CD14-positive monocyte (primary cell): ENCODE results near the gene PLCB3. TPM values are rescaled to one million over a fixed set of nuclear protein-coding genes. Genes with fewer than 3 reads are reported as not detected.

ENCODE experiments used
- DNase-seq, 3 donors: peaks; one replicate each; pipeline ENCODE4 v3.0.0-alpha.2; 2011 to 2022
- H2AFZ ChIP-seq: 2 replicates; pipeline ENCODE4 v1.6.0; 2012; ENCODE audit warnings: mild to moderate bottlenecking, low read depth, low read length, inconsistent platforms; ENCODE audit not compliant: insufficient read depth, poor library complexity, severe bottlenecking
- H3K27ac ChIP-seq, 2 donors: 1 replicate in 1 of 2; 2 replicates in 1 of 2; pipeline ENCODE4 v1.5.1; 2012 to 2013; ENCODE audit warnings: low read length in 2 of 2, control low read depth in 1 of 2, inconsistent platforms in 1 of 2, low read depth in 1 of 2, mild to moderate bottlenecking in 1 of 2
- H3K27me3 ChIP-seq, 2 donors: one replicate each; pipeline versions ENCODE4 v1.6.0 to v1.6.1; 2011 to 2013; ENCODE audit warnings: low read length in 2 of 2; ENCODE audit not compliant: control insufficient read depth in 2 of 2, insufficient read depth in 2 of 2
- H3K36me3 ChIP-seq, 2 donors: replicated peaks in 1 of 2; 1 replicate in 1 of 2; 2 replicates in 1 of 2; pipeline versions ENCODE4 v1.5.1 to v1.6.1; 2012 to 2013; ENCODE audit warnings: low read length in 2 of 2, control low read depth in 1 of 2, inconsistent platforms in 1 of 2, mild to moderate bottlenecking in 1 of 2; ENCODE audit not compliant: insufficient read depth in 2 of 2, control insufficient read depth in 1 of 2
- H3K4me1 ChIP-seq, 2 donors: 1 replicate in 1 of 2; 2 replicates in 1 of 2; pipeline versions ENCODE4 v1.5.1 to v1.6.1; 2012 to 2013; ENCODE audit warnings: low read length in 2 of 2, control low read depth in 1 of 2, inconsistent platforms in 1 of 2, mild to moderate bottlenecking in 1 of 2, moderate library complexity in 1 of 2; ENCODE audit not compliant: insufficient read depth in 2 of 2, control insufficient read depth in 1 of 2
- H3K4me2 ChIP-seq: replicated peaks from 2 replicates; pipeline ENCODE3; 2012; ENCODE audit warnings: low read length, moderate library complexity, mild to moderate bottlenecking; ENCODE audit not compliant: poor library complexity, severe bottlenecking; ENCODE audit errors: extremely low read depth
- H3K4me3 ChIP-seq, 3 experiments: fragments of 200-600 bp in 1 of 3; sonication (generic) in 1 of 3; replicated peaks in 1 of 3; 1 replicate in 2 of 3; 2 replicates in 1 of 3; pipeline ENCODE4 v1.5.1; 2011 to 2013; ENCODE audit warnings: low read length in 3 of 3, mild to moderate bottlenecking in 3 of 3, control low read depth in 2 of 3, low read depth in 2 of 3, inconsistent platforms in 1 of 3, moderate library complexity in 1 of 3
- H3K79me2 ChIP-seq: 2 replicates; pipeline ENCODE4 v1.6.0; 2012; ENCODE audit warnings: mild to moderate bottlenecking, control low read depth, inconsistent platforms, low read length, moderate library complexity; ENCODE audit not compliant: insufficient read depth
- H3K9ac ChIP-seq: 2 replicates; pipeline ENCODE4 v1.6.0; 2017; ENCODE audit warnings: low read length, mild to moderate bottlenecking; ENCODE audit not compliant: insufficient read depth, poor library complexity, severe bottlenecking
- H3K9me3 ChIP-seq, 2 donors: replicated peaks in 1 of 2; 1 replicate in 1 of 2; 2 replicates in 1 of 2; pipeline versions ENCODE4 v1.5.1 to v1.6.1; 2012 to 2013; ENCODE audit warnings: low read length in 2 of 2, control low read depth in 1 of 2; ENCODE audit not compliant: control insufficient read depth in 1 of 2, insufficient read depth in 1 of 2
- H4K20me1 ChIP-seq: 2 replicates; pipeline ENCODE4 v1.6.0; 2012; ENCODE audit warnings: mild to moderate bottlenecking, low read length, control low read depth, moderate library complexity; ENCODE audit not compliant: insufficient read depth
- H3K27ac Mint-ChIP-seq, 7 donors: one replicate each; pipeline ENCODE4 v1.8.0; 2020; ENCODE audit warnings: mild to moderate bottlenecking in 7 of 7, mixed read lengths in 7 of 7, moderate library complexity in 6 of 7, inconsistent platforms in 2 of 7
- H3K27me3 Mint-ChIP-seq, 3 donors: one replicate each; pipeline ENCODE4 v1.8.0; 2021 to 2022; ENCODE audit warnings: low read depth in 3 of 3, mild to moderate bottlenecking in 3 of 3, mixed read lengths in 3 of 3, moderate library complexity in 3 of 3, inconsistent platforms in 1 of 3
- H3K36me3 Mint-ChIP-seq, 2 donors: one replicate each; pipeline ENCODE4 v1.8.0; 2020; ENCODE audit warnings: mixed read lengths in 2 of 2, inconsistent platforms in 1 of 2, mild to moderate bottlenecking in 1 of 2
- H3K4me1 Mint-ChIP-seq: one replicate; pipeline ENCODE4 v1.8.0; 2020; ENCODE audit warnings: mild to moderate bottlenecking, mixed read lengths
- H3K4me3 Mint-ChIP-seq, 2 donors: one replicate each; pipeline ENCODE4 v1.8.0; 2020; ENCODE audit warnings: mild to moderate bottlenecking in 2 of 2, mixed read lengths in 2 of 2, moderate library complexity in 1 of 2
- H3K9me3 Mint-ChIP-seq, 7 donors: one replicate each; pipeline ENCODE4 v1.8.0; 2020 to 2022; ENCODE audit warnings: mixed read lengths in 7 of 7, mild to moderate bottlenecking in 6 of 7, moderate library complexity in 6 of 7, inconsistent platforms in 2 of 7
- CTCF ChIP-seq: fragments of 200-600 bp; IDR thresholded peaks from one replicate; pipeline ENCODE4 v1.8.0; 2022; ENCODE audit warnings: antibody characterized with exemption, mild to moderate bottlenecking
- WGBS: methylation state at CpG from one replicate; pipeline ENCODE4 v1.1.5; 2013; ENCODE audit warnings: missing lambda C conversion rate; ENCODE audit not compliant: insufficient coverage; 5-methylcytosine and 5-hydroxymethylcytosine counted together
- intact Hi-C, 2 donors: fragments of 100-400 bp; cut with micrococcal nuclease; formaldehyde crosslinking; loops; one replicate each; pipeline versions ENCODE4 v1.15.0 to v1.15.1; 2023
- polyA plus RNA-seq, 3 donors: library from polyadenylated mRNA; depleted of rRNA in 1 of 3; unstranded in 2 of 3; stranded (reverse) in 1 of 3; fragments of 300-500 nt in 2 of 3; fragments of >200 nt in 1 of 3; fragmentation: Illumina TruSeq in 2 of 3; gene quantifications; 1 replicate in 2 of 3; 2 replicates in 1 of 3; pipeline ENCODE4 v1.2.3, GENCODE V29; 2012 to 2021

PLCB3 gene
- polyA plus RNA-seq, 3 donors = 1.1 to 17.8 (median 1.4) TPM

GRCh38 chr11:64249563-64250414 is 1.5 kb upstream of the PLCB3 start:
- H3K4me1 ChIP-seq = peaks cover 52 to 69% of the 10 kb centered on the region in 2 donors
- peaks cover 33% of the 10 kb centered on the region for H3K79me2 ChIP-seq
- no peak overlapping the region for H2AFZ ChIP-seq
- H3K4me2 ChIP-seq = no peak overlapping the region
- peaks cover 3 to 10% (median 7%) of the 10 kb centered on the region in 3 donors for H3K27me3 Mint-ChIP-seq
- H3K27ac Mint-ChIP-seq = no peak overlapping the region
- TF ChIP-seq CTCF = no peak
- no peak for DNase-seq
- WGBS = 82% methylated on average over 3 of the region's 8 CpGs
- peaks cover 3 to 8% of the 10 kb centered on the region in 2 donors for H3K36me3 Mint-ChIP-seq
- no peaks in the 10 kb centered on the region for H3K9me3 Mint-ChIP-seq
- peak overlapping the region in 1 of 2 donors; percentile 15 for H3K4me3 Mint-ChIP-seq
- no peak overlapping the region for H3K4me3 ChIP-seq
- no peak overlapping the region for H3K27ac ChIP-seq
- no peaks in the 10 kb centered on the region for H3K9me3 ChIP-seq
- H3K4me1 Mint-ChIP-seq = peaks cover 52% of the 10 kb centered on the region
- no peaks in the 10 kb centered on the region for H3K27me3 ChIP-seq
- peaks cover 28% of the 10 kb centered on the region for H4K20me1 ChIP-seq
- peaks cover 2 to 7% of the 10 kb centered on the region in 2 donors for H3K36me3 ChIP-seq
- intact Hi-C loops = loop anchor here in 1 of 2 donors (2.0 to 5.0 kb wide), 2 partner anchors 38 to 51 kb away; partner anchors contain the start of genes CATSPERZ and GPR137
- H3K9ac ChIP-seq = no peak overlapping the region

- peaks cover 44 to 62% of the 10 kb centered on the region in 2 donors for H3K4me1 ChIP-seq
- intact Hi-C loops = loop anchor here in 1 of 2 donors (2.0 to 5.0 kb wide), 2 partner anchors 37 to 50 kb away; partner anchors contain the start of genes CATSPERZ and GPR137
- H3K79me2 ChIP-seq = peaks cover 26% of the 10 kb centered on the region
- H2AFZ ChIP-seq = peak overlapping the region; percentile 79
- no peaks in the 10 kb centered on the region for H3K9me3 Mint-ChIP-seq
- H3K27ac Mint-ChIP-seq = peak overlapping the region in 1 of 7 donors; percentile 66
- H4K20me1 ChIP-seq = peaks cover 28% of the 10 kb centered on the region
- peaks cover 3 to 10% (median 8%) of the 10 kb centered on the region in 3 donors for H3K27me3 Mint-ChIP-seq
- H3K9me3 ChIP-seq = no peaks in the 10 kb centered on the region
- peaks cover 45% of the 10 kb centered on the region for H3K4me1 Mint-ChIP-seq
- WGBS = 26% methylated on average over 12 of the region's 13 CpGs
- H3K27me3 ChIP-seq = no peaks in the 10 kb centered on the region
- H3K9ac ChIP-seq = peak overlapping the region; percentile 69
- DNase-seq = no peak
- peaks cover 10 to 15% of the 10 kb centered on the region in 2 donors for H3K36me3 Mint-ChIP-seq
- peak overlapping the region; percentile 81 to 90 for H3K4me3 Mint-ChIP-seq
- peak overlapping the region; percentile 98 for H3K4me2 ChIP-seq
- peak overlapping the region in 2 of 3 experiments; percentile 38 to 87 for H3K4me3 ChIP-seq
- no peak overlapping the region for H3K27ac ChIP-seq
- peaks cover 9 to 14% of the 10 kb centered on the region in 2 donors for H3K36me3 ChIP-seq
- no peak for TF ChIP-seq CTCF
Observed at GRCh38 chr11:64250415-64251015, 815 bp upstream of the PLCB3 start.
